ENCODE results near the gene HMGB4.

The HMGB4 gene

GRCh38 chr1:33902486-33903209 is 38.8 kb downstream of the HMGB4 start:
- H3K4me3 ChIP-seq (ENCODE audit: low read depth, low read length) = no peak overlapping the region
- peak; percentile 22 for DNase-seq (ENCODE audit: low read depth)
- TF ChIP-seq CTCF (IDR thresholded peaks at IDR 0.05; ENCODE audit: low read depth, low read length, missing control alignments) = no peak

GRCh38 chr1:33903210-33903589 is 39.3 kb downstream of the HMGB4 start:
- no peak overlapping the region for H3K4me3 ChIP-seq (ENCODE audit: low read depth, low read length)
- DNase-seq (ENCODE audit: low read depth) = no peak
- TF ChIP-seq CTCF (IDR thresholded peaks at IDR 0.05; ENCODE audit: low read depth, low read length, missing control alignments) = no peak

GRCh38 chr1:33905241-33905640 is 41.4 kb downstream of the HMGB4 start:
- TF ChIP-seq CTCF (IDR thresholded peaks at IDR 0.05; ENCODE audit: low read depth, low read length, missing control alignments) = no peak
- H3K4me3 ChIP-seq (ENCODE audit: low read depth, low read length) = no peak overlapping the region
- DNase-seq (ENCODE audit: low read depth) = no peak

- H3K4me3 ChIP-seq (ENCODE audit: low read depth, low read length) = no peak overlapping the region
- no peak for DNase-seq (ENCODE audit: low read depth)
- TF ChIP-seq CTCF (IDR thresholded peaks at IDR 0.05; ENCODE audit: low read depth, low read length, missing control alignments) = no peak
These were observed 42.3 kb downstream of the HMGB4 start for GRCh38 chr1:33906156-33906555.

GRCh38 chr1:33908324-33908956 is 44.6 kb downstream of the HMGB4 start:
- H3K4me3 ChIP-seq (ENCODE audit: low read depth, low read length) = no peak overlapping the region
- DNase-seq (ENCODE audit: low read depth) = no peak
- no peak for TF ChIP-seq CTCF (IDR thresholded peaks at IDR 0.05; ENCODE audit: low read depth, low read length, missing control alignments)

Data from GM12864 (cell line).